Aorta (tissue), 5 donors: ENCODE measurements around the gene FAM219A. TPM values are rescaled to one million over a fixed set of nuclear protein-coding genes. Genes with fewer than 3 reads are reported as not detected.

ENCODE experiments used
- ATAC-seq: fragments of 200-7000 bp; cut with Tn5 transposase; one replicate; pipeline ENCODE4 v1.9.1; 2022; ENCODE audit warnings: moderate library complexity; ENCODE audit not compliant: low FRiP score
- DNase-seq, 2 donors: peaks; one replicate each; pipeline ENCODE4 v3.0.0-alpha.2; 2020
- H3K27ac ChIP-seq, 2 donors: one replicate each; pipeline ENCODE4 v1.5.1; 2013; ENCODE audit warnings: low read length in 2 of 2, mild to moderate bottlenecking in 2 of 2, moderate library complexity in 2 of 2, control low read depth in 1 of 2, inconsistent platforms in 1 of 2, low read depth in 1 of 2
- H3K27me3 ChIP-seq, 2 donors: one replicate each; pipeline ENCODE4 v1.6.1; 2013; ENCODE audit warnings: control low read depth in 1 of 2, low read length in 1 of 2, mild to moderate bottlenecking in 1 of 2, moderate library complexity in 1 of 2; ENCODE audit not compliant: insufficient read depth in 2 of 2, control insufficient read depth in 1 of 2
- H3K36me3 ChIP-seq, 2 donors: one replicate each; pipeline ENCODE4 v1.6.1; 2013; ENCODE audit warnings: control low read depth in 1 of 2, low read length in 1 of 2, mild to moderate bottlenecking in 1 of 2; ENCODE audit not compliant: insufficient read depth in 2 of 2, control insufficient read depth in 1 of 2
- H3K4me1 ChIP-seq, 2 donors: one replicate each; pipeline ENCODE4 v1.6.1; 2013; ENCODE audit warnings: low read length in 2 of 2, control low read depth in 1 of 2, mild to moderate bottlenecking in 1 of 2, moderate library complexity in 1 of 2; ENCODE audit not compliant: insufficient read depth in 2 of 2, control insufficient read depth in 1 of 2
- H3K4me3 ChIP-seq, 2 donors: one replicate each; pipeline ENCODE4 v1.5.1; 2013; ENCODE audit warnings: low read length in 2 of 2, control low read depth in 1 of 2, mild to moderate bottlenecking in 1 of 2
- H3K9me3 ChIP-seq: one replicate; pipeline ENCODE4 v1.6.1; 2013; ENCODE audit warnings: mild to moderate bottlenecking, low read length; ENCODE audit not compliant: control insufficient read depth
- WGBS, 2 donors: extraction: QIAGEN DNeasy Blood & Tissue Kit; methylation state at CpG; one replicate each; pipeline ENCODE4 v1.1.7; 2013; 5-methylcytosine and 5-hydroxymethylcytosine counted together
- intact Hi-C, 2 donors: fragments of 100-400 bp; cut with DNase I; formaldehyde crosslinking; loops; one replicate each; pipeline versions ENCODE4 v1.14.2 to v1.15.0; 2022
- polyA plus RNA-seq, 2 donors: library from polyadenylated mRNA; stranded (reverse); fragments of 200-250 nt; gene quantifications; one replicate each; pipeline ENCODE4 v1.2.3, GENCODE V29; 2013
- total RNA-seq, 2 donors: library from RNA; stranded (reverse); fragmentation: NEBNext Ultra II Directional; extraction: Animal tissue kit (Norgen Biotek cat#: 25700); gene quantifications; one replicate each; pipeline ENCODE4 v1.2.1, GENCODE V29; 2021
- donor health status: healthy with polysubstance abuse.
- donor health status: Bipolar disorder and iron deficiency.
- donor health status: DM: no; HTN: no; CAD: no.
- donor health status: DM: no; HTN: no; CAD: no.
- donor health status: DM: yes; HTN: yes; CAD: no.

The FAM219A gene
- total and polyA plus RNA-seq, 4 donors: 10.1 to 48.0 (median 27.3) TPM

GRCh38 chr9:34396276-34397214 lies 61.8 kb downstream of the FAM219A start:
- no peak for ATAC-seq
- no peak for DNase-seq
- WGBS, 2 donors: 79 to 81% methylated on average over 7 of the region's 7 CpGs
- H3K27me3 ChIP-seq: no peaks in the 10 kb centered on the region
- H3K4me1 ChIP-seq: no peaks in the 10 kb centered on the region
- no peaks in the 10 kb centered on the region for H3K36me3 ChIP-seq
- H3K4me3 ChIP-seq: no peak overlapping the region
- intact Hi-C loops: no loop called here
- H3K27ac ChIP-seq: no peak overlapping the region
- no peaks in the 10 kb centered on the region for H3K9me3 ChIP-seq

DNA sequence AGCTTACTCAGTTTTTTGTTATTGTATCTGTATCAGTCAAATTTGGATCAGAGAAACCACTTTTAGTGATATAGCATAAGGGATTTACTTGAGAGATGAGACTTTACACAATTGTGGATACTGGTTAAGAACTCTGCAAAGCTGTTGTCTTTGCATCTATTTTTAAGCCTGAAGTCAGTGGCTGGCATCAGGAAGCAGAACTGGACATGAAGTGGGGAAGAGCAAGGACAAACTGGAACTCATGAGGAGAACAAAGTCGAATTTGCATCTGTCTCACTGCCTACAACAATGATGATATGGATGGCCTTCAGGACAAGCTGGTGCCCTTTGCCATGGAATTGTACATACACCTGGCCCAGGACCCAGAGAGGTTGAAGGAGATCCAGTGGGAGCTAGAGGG lies 65.9 kb downstream of the FAM219A start:
- H3K4me3 ChIP-seq: no peak overlapping the region
- intact Hi-C loops: no loop called here
- H3K9me3 ChIP-seq: no peaks in the 10 kb centered on the region
- no peak overlapping the region for H3K27ac ChIP-seq
- H3K4me1 ChIP-seq: no peaks in the 10 kb centered on the region
- no peaks in the 10 kb centered on the region for H3K27me3 ChIP-seq
- no peak for ATAC-seq
- no peak for DNase-seq
- WGBS, 2 donors: 63 to 74% methylated on average over 1 of the region's 1 CpG
- H3K36me3 ChIP-seq: no peaks in the 10 kb centered on the region

DNA sequence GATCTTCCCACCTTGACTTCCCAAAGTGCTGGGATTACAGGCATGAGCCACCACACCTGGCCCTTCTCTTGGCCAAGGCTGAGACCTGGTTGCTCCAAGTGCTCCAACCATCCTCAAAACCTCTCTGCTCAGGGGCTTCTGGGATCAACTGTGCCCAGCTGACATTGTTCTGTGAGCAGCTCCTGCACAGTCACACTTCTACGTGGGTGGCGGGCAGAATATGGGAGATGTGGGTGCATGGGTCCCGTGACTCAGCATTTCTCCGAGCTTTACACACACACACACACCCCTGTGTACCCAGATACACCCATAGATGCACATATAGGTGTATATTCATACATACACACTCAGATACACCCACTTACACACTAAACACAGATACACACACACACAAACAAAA lies 71.1 kb downstream of the FAM219A start:
- WGBS, 2 donors: 84 to 91% methylated on average over 4 of the region's 4 CpGs
- Histone ChIP-seq H3K27ac (no peak overlapping the region), H3K27me3 (no peaks in the 10 kb centered on the region), H3K4me1 (no peaks in the 10 kb centered on the region), H3K36me3 (no peaks in the 10 kb centered on the region), H3K4me3 (no peak overlapping the region), H3K9me3 (no peaks in the 10 kb centered on the region)
- intact Hi-C loops: no loop called here
- no peak for ATAC-seq
- no peak for DNase-seq

- intact Hi-C loops: no loop called here
- Histone ChIP-seq H3K27ac (no peak overlapping the region), H3K36me3 (no peaks in the 10 kb centered on the region), H3K4me1 (no peaks in the 10 kb centered on the region), H3K4me3 (no peak overlapping the region), H3K9me3 (no peaks in the 10 kb centered on the region), H3K27me3 (no peaks in the 10 kb centered on the region)
- DNase-seq: no peak
- WGBS, 2 donors: 93 to 94% methylated on average over 3 of the region's 3 CpGs
- ATAC-seq: no peak
These were observed 71.7 kb downstream of the FAM219A start for GRCh38 chr9:34386656-34387055.

DNA sequence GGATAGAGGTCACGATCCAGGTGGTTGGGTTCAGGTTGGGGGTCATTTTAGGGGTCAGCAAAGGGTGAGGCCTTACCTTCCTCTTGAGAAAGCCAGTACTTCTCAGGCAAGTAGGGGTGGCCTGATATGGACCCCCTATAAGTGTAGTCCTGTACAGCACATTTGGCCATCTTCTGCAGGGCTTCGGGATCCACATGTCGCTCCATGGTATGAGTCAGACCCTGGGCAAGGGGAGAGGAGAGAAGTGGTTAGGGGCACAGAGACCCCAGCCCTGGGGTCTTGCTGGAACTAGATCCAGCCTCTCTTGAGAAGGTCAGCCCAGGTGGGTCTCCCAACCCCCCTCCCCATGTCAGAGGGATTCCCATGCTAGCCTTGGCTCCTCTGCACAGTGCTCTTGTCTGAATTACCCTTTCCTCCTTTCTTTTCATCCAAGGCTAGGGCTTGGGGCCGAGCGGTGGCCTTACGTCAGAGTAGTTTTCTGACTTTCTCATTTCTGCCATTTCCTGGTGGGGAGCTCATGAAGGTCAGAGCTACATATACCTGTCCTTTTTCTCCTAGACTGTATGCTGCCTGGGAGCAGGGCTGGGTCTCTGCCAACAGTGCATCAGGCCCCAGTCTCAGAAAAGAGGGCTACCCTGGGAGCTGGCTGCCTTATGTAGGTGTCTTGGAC lies 72.7 kb downstream of the FAM219A start:
- Histone ChIP-seq H3K27me3 (no peaks in the 10 kb centered on the region), H3K4me1 (no peaks in the 10 kb centered on the region), H3K27ac (no peak overlapping the region), H3K36me3 (no peaks in the 10 kb centered on the region), H3K9me3 (no peaks in the 10 kb centered on the region), H3K4me3 (no peak overlapping the region)
- no peak for DNase-seq
- 95 to 97% methylated on average over 6 of the region's 6 CpGs for WGBS, 2 donors
- no peak for ATAC-seq
- intact Hi-C loops: no loop called here

- Histone ChIP-seq H3K4me1 (no peaks in the 10 kb centered on the region), H3K9me3 (no peaks in the 10 kb centered on the region), H3K4me3 (no peak overlapping the region), H3K27ac (no peak overlapping the region), H3K36me3 (no peaks in the 10 kb centered on the region), H3K27me3 (no peaks in the 10 kb centered on the region)
- intact Hi-C loops: no loop called here
- WGBS, 2 donors: 78 to 79% methylated on average over 7 of the region's 7 CpGs
- no peak for DNase-seq
- ATAC-seq: no peak
These were observed 73.8 kb downstream of the FAM219A start for GRCh38 chr9:34384368-34385165.

- no peaks in the 10 kb centered on the region for H3K27me3 ChIP-seq
- H3K9me3 ChIP-seq: no peaks in the 10 kb centered on the region
- 83 to 89% methylated on average over 4 of the region's 4 CpGs for WGBS, 2 donors
- no peak overlapping the region for H3K27ac ChIP-seq
- no peaks in the 10 kb centered on the region for H3K36me3 ChIP-seq
- intact Hi-C loops: no loop called here
- ATAC-seq (no peak), DNase-seq (no peak)
- no peaks in the 10 kb centered on the region for H3K4me1 ChIP-seq
- H3K4me3 ChIP-seq: no peak overlapping the region
These were observed 74.5 kb downstream of the FAM219A start for GRCh38 chr9:34383904-34384303.

DNA sequence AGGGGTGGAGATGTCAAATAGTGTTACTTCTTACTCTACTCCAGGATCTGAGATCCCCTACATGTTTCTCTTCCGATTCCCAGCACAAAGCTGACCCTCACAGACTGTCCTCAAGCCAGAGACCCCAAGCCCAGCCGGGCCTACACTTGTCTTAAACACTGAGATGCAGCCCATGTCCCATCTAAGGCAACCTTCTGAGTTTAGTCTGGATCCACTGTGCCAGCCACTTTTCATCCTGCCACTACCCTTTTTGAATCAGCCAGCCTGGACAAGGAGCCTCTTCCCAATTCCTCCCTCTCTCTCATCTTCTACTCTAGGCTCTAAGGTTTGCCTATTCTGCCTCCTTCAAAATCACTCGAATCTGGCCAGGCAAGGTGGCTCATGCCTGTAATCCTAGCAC lies 75.5 kb downstream of the FAM219A start:
- intact Hi-C loops: no loop called here
- Histone ChIP-seq H3K36me3 (no peaks in the 10 kb centered on the region), H3K4me1 (no peaks in the 10 kb centered on the region), H3K27ac (no peak overlapping the region), H3K9me3 (no peaks in the 10 kb centered on the region), H3K27me3 (no peaks in the 10 kb centered on the region), H3K4me3 (no peak overlapping the region)
- DNase-seq (no peak), ATAC-seq (no peak)
- WGBS, 2 donors: 91 to 94% methylated on average over 3 of the region's 3 CpGs
